Vagina (tissue), 2 donors: ENCODE measurements around the gene SGMS2. TPM values are rescaled to one million over a fixed set of nuclear protein-coding genes. Genes with fewer than 3 reads are reported as not detected.

ENCODE experiments used
- DNase-seq, 2 donors: peaks; one replicate each; pipeline ENCODE4 v3.0.0-alpha.2; 2017; ENCODE audit errors: extremely low spot score in 2 of 2
- H3K27ac ChIP-seq: fragments of 200-600 bp; sonication (generic); one replicate; pipeline ENCODE4 v1.5.1; 2019
- H3K27me3 ChIP-seq: fragments of 200-600 bp; sonication (generic); one replicate; pipeline ENCODE4 v1.5.1; 2019
- H3K36me3 ChIP-seq, 2 donors: fragments of 200-600 bp; sonication (generic); one replicate each; pipeline ENCODE4 v1.5.1; 2017 to 2019
- H3K4me1 ChIP-seq: fragments of 200-600 bp; sonication (generic); one replicate; pipeline ENCODE4 v1.5.1; 2019
- H3K4me3 ChIP-seq, 2 donors: fragments of 200-600 bp; sonication (generic); 1 replicate in 1 of 2; 2 replicates in 1 of 2; pipeline ENCODE4 v1.5.1; 2016 to 2019
- H3K9me3 ChIP-seq: fragments of 200-600 bp; sonication (generic); one replicate; pipeline ENCODE4 v1.5.1; 2019
- CTCF ChIP-seq, 3 experiments: fragments of 450-650 bp in 2 of 3; fragments of 200-600 bp in 1 of 3; sonication (generic) in 1 of 3; IDR thresholded peaks; one replicate each; pipeline ENCODE4 v1.5.1; 2017 to 2019; ENCODE audit warnings: antibody characterized with exemption in 3 of 3, mild to moderate bottlenecking in 2 of 3, moderate library complexity in 2 of 3
- POLR2A ChIP-seq, 2 donors: fragments of 450-650 bp; IDR thresholded peaks; one replicate each; pipeline ENCODE4 v1.6.1; 2017; ENCODE audit warnings: antibody characterized with exemption in 2 of 2, mild to moderate bottlenecking in 2 of 2, moderate library complexity in 2 of 2
- POLR2AphosphoS5 ChIP-seq, 2 donors: sonication (generic); formaldehyde crosslinking; IDR thresholded peaks; one replicate each; pipeline ENCODE4 v1.9.0; 2017; ENCODE audit warnings: antibody characterized with exemption in 2 of 2, mild to moderate bottlenecking in 2 of 2, low read depth in 1 of 2; ENCODE audit not compliant: insufficient read depth in 1 of 2
- intact Hi-C: fragments of 100-400 bp; cut with DNase I; formaldehyde crosslinking; loops from one replicate; pipeline ENCODE4 v1.15.1; 2023
- small RNA-seq: library from RNA; depleted of rRNA; stranded (forward); fragments of <200 nt; gene quantifications from one replicate; pipeline ENCODE3, GENCODE V24; 2016
- total RNA-seq: library from RNA; depleted of rRNA; stranded (reverse); fragments of >200 nt; gene quantifications from one replicate; pipeline ENCODE4 v1.2.3, GENCODE V29; 2016

SGMS2 gene
- total RNA-seq, 1 donor from 2014 or later, result 66.5 TPM

GRCh38 chr4:107945809-107946208 is 121.1 kb downstream of the SGMS2 start:
- Histone ChIP-seq H3K4me1 (no peaks in the 10 kb centered on the region), H3K4me3 (no peak overlapping the region), H3K36me3 (peaks cover 3 to 9% of the 10 kb centered on the region in 2 donors), H3K9me3 (no peaks in the 10 kb centered on the region), H3K27ac (no peak overlapping the region), H3K27me3 (no peaks in the 10 kb centered on the region)
- DNase-seq, result no peak
- intact Hi-C loops, result no loop called here
- TF ChIP-seq POLR2A (IDR thresholded peaks at IDR 0.05), result no peak
- TF ChIP-seq POLR2AphosphoS5 (IDR thresholded peaks at IDR 0.05; ENCODE audit: insufficient read depth in 1 of 2, low read depth in 1 of 2), result no peak
- no peak for TF ChIP-seq CTCF (IDR thresholded peaks at IDR 0.05)

- intact Hi-C loops, result no loop called here
- H3K27me3 ChIP-seq, result no peaks in the 10 kb centered on the region
- H3K4me3 ChIP-seq, result no peak overlapping the region
- H3K27ac ChIP-seq, result no peak overlapping the region
- peaks cover 3 to 9% of the 10 kb centered on the region in 2 donors for H3K36me3 ChIP-seq
- TF ChIP-seq POLR2A (IDR thresholded peaks at IDR 0.05) (no peak), POLR2AphosphoS5 (IDR thresholded peaks at IDR 0.05; ENCODE audit: insufficient read depth in 1 of 2, low read depth in 1 of 2) (no peak), CTCF (IDR thresholded peaks at IDR 0.05) (no peak)
- no peaks in the 10 kb centered on the region for H3K4me1 ChIP-seq
- H3K9me3 ChIP-seq, result no peaks in the 10 kb centered on the region
- no peak for DNase-seq
Observed at GRCh38 chr4:107950746-107951540, 126.2 kb downstream of the SGMS2 start.

GRCh38 chr4:107951551-107951950 is 126.8 kb downstream of the SGMS2 start:
- no peaks in the 10 kb centered on the region for H3K4me1 ChIP-seq
- no peak overlapping the region for H3K4me3 ChIP-seq
- H3K27ac ChIP-seq, result no peak overlapping the region
- intact Hi-C loops, result no loop called here
- H3K36me3 ChIP-seq, result peaks cover 3 to 9% of the 10 kb centered on the region in 2 donors
- H3K27me3 ChIP-seq, result no peaks in the 10 kb centered on the region
- DNase-seq, result no peak
- TF ChIP-seq POLR2AphosphoS5 (IDR thresholded peaks at IDR 0.05; ENCODE audit: insufficient read depth in 1 of 2, low read depth in 1 of 2) (no peak), CTCF (IDR thresholded peaks at IDR 0.05) (no peak), POLR2A (IDR thresholded peaks at IDR 0.05) (no peak)
- H3K9me3 ChIP-seq, result no peaks in the 10 kb centered on the region

GRCh38 chr4:107956011-107956410 is 131.3 kb downstream of the SGMS2 start:
- TF ChIP-seq POLR2A (IDR thresholded peaks at IDR 0.05) (no peak), CTCF (IDR thresholded peaks at IDR 0.05) (no peak), POLR2AphosphoS5 (IDR thresholded peaks at IDR 0.05; ENCODE audit: insufficient read depth in 1 of 2, low read depth in 1 of 2) (no peak)
- intact Hi-C loops, result no loop called here

More at GRCh38 chr4:107956011-107956410, 131.3 kb downstream of the SGMS2 start:
- Histone ChIP-seq H3K4me1 (no peaks in the 10 kb centered on the region), H3K27ac (no peak overlapping the region), H3K9me3 (peaks cover 5% of the 10 kb centered on the region), H3K27me3 (no peaks in the 10 kb centered on the region), H3K4me3 (no peak overlapping the region), H3K36me3 (no peaks in the 10 kb centered on the region)
- no peak for DNase-seq

Small RNA genes within 50 kb of the gene (small RNA-seq; reads per million reads assigned to genes)
- not detected for gene RNU6-733P

Other genes with a start within 250 kb of the SGMS2 start
- 27.5 TPM for gene PAPSS1, start 104.7 kb upstream of the SGMS2 start, total RNA-seq
- 19.6 TPM for gene CYP2U1, start 106.6 kb downstream of the SGMS2 start, total RNA-seq
- gene HADH, start 165.0 kb downstream of the SGMS2 start, total RNA-seq, result 30.9 TPM